OCI-LY1 (cell line): Measurements from ENCODE around the gene AGBL3.

Source experiments
- EZH2 ChIP-seq: fragments of 200-600 bp; sonication (generic), shearing (Covaris generic); IDR thresholded peaks from 2 replicates; pipeline ENCODE4 v1.8.0; 2017; ENCODE audit warnings: borderline replicate concordance, mixed run types, mild to moderate bottlenecking, antibody characterized with exemption, low read length, moderate library complexity, mixed read lengths
- TF ChIP-seq, protein P1 (sequence below): fragments of 200-600 bp; sonication (generic), shearing (Covaris generic); IDR thresholded peaks from 2 replicates; pipeline ENCODE4 v1.5.1; 2017; ENCODE audit warnings: mild to moderate bottlenecking, antibody characterized with exemption, low read length, moderate library complexity, mixed read lengths

DNA sequence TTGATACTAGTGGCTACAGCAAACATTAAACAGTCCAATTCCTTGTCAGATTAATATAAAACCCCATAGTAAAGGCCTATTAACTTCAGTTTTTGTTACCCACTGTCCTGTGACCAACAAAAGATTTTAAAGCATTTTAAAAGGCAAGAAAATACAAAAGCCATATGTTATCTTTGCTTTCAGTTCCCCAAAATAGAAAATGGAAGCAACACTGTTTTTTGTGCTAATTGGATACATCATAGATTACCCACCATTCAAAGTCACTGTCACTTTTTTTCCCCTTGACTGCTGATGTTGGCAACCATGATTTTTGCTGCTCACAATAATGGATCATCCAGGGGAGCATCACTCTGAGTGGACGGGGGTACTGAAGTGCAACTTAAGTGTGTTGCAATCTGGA lies 109.1 kb downstream of the AGBL3 start:
- TF ChIP-seq, protein P1, sequence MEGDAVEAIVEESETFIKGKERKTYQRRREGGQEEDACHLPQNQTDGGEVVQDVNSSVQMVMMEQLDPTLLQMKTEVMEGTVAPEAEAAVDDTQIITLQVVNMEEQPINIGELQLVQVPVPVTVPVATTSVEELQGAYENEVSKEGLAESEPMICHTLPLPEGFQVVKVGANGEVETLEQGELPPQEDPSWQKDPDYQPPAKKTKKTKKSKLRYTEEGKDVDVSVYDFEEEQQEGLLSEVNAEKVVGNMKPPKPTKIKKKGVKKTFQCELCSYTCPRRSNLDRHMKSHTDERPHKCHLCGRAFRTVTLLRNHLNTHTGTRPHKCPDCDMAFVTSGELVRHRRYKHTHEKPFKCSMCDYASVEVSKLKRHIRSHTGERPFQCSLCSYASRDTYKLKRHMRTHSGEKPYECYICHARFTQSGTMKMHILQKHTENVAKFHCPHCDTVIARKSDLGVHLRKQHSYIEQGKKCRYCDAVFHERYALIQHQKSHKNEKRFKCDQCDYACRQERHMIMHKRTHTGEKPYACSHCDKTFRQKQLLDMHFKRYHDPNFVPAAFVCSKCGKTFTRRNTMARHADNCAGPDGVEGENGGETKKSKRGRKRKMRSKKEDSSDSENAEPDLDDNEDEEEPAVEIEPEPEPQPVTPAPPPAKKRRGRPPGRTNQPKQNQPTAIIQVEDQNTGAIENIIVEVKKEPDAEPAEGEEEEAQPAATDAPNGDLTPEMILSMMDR: no peak
- no peak for TF ChIP-seq EZH2
